NK-92 (cell line): ENCODE data around the gene GDI2.

ENCODE experiments used
- DNase-seq: peaks from one replicate; lab custom pipeline; 2025; ENCODE audit not compliant: unreplicated experiment; lab: John Stamatoyannopoulos, UW

Gene GDI2

DNA sequence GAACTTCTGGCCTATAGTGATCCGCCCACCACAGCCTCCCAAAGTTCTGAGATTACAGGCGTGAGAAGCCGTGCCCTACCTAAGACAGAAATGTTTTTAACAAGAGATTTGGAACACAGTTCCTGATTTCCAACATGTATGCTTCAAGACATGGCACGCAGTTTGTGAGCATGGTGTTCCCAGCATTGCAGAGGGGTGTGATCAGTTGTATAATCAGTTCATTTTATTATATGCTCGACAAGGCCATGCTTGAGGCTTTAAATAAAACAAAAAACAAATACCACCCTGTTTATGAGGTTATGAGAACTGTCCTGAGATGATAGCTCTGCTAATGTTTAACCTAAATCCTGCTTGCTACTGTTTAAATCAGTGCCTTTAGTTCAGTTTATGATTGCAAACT lies 68.4 kb downstream of the GDI2 start:
- no peak for DNase-seq

DNA sequence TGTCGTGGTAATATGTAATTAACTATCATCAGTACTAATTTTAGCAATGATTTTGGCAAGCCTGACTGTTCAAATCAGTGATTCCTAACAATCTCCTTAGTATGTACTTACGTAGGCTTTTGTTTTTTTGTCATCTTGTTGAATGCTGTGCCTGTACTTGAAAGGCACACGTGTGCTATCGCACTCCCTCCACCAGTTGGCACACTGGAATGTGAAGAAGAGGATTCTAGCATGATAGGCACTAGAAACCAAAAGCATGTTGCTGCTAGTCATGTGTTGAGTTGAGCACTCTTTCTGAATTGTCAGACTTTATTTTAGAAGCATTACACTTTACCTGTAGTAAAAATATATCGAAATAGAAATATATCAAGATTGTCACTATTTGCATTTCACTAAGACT lies 69.5 kb downstream of the GDI2 start:
- no peak for DNase-seq

DNA sequence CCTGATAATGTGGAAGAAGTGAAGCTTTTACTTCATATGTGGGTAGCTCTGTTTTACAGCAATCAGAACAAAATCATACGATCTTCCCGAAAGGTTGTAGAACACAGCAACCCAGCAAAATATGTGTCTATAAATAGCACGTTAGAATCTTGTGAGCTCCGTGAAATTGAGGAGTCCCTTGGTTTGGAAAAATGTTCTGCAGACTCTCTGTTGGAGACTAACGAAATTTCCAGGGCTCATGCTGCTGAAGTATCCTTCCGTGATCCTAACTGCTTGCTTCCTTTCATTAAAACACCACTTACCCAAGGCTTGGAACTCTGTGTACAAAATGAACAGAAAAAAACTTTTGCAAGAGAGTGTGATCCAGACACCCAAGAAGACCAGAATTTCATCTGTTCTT lies 71.1 kb downstream of the GDI2 start:
- no peak for DNase-seq

DNA sequence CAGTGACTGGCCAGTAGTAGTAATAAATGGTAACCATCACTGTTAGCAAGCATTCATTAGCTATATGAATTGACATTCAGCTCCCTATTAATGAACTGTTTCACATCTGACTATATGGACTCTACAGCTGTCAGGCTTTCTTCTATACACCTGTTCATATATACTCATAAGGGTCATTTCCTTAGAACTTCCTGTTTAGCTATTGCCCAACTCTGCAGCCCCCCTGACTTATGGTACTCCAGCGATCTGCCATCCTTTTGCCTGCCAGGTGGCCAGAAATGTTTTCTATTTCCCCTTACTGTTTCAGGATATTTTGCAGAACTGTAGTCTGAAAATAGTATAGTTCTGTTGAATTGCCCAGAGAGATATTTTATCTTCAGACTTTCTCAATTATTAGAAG lies 72.0 kb downstream of the GDI2 start:
- no peak for DNase-seq

DNA sequence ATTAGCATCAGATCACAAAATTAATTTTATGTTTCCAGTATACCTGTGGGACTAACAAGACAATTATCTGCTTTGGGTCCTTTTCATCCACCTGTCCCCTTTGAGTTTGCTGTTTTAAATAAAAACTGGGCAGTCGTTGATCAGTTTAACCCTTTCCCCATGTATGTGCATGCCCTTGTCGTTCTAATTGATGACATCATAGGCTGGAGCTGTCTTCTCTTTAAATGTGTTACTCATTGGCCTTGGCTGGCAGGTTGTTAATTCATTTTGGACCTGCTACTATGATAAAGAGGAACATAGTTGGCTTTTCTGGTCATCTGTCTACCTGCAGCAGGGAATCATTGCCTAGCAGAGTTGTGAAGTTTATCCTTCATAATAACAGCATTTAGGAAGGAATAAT lies 74.8 kb downstream of the GDI2 start:
- DNase-seq, result no peak

DNA sequence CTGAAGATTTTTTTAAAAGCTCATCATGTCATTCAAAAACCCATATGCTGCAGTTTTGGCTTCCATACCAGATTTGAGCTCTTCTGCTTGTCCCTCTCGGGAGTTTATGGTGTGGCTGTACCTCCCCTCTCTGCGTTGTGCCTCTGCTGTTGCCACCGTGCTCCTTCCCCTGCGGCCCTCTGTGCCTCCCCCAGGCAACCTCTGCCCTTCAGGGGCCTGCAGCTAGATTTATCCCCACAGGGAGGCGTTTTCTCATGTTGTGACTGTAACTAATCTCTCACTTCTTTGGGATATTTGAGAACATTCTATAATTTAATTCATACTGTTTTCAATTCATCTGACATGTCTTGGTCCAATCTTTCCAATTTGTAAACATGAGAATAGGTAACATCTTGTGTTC lies 75.9 kb downstream of the GDI2 start:
- no peak for DNase-seq

DNA sequence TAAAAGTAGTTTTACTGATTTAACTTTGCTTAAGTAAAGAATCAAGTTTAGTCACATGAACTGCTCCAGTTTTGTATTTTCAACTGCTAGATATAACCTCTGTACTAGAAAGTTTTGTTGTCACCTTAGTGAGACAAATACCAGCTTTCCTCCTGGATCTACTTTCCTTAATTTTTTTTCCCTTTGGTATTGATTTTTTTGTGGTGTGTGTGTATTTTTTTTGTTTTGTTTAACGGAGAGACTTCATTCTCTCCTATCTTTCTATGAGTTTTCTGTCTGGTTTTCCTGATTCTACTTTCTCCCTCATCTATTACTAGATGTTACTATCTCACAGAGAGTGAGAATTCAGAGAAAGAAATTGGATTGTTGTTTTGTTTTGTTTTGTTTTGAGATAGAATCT lies 76.6 kb downstream of the GDI2 start:
- DNase-seq, result no peak

DNA sequence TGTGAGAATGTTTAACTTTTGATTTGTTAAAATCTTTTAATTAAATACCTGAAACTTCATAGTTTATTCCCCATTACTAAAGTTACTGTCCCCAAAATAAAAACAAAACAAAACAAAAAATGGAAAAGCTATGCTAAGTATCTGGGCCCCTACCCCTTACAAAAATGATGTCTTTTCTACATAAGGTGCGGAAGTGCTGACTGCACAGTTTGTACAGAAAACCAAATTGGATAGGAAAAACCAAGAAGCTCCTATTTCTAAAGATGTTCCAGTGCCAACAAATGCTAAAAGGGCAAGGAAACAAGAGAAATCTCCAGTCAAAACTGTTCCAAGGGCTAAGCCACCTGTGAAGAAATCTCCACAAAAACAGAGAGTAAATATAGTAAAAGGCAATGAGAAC lies 78.1 kb downstream of the GDI2 start:
- DNase-seq, result no peak

DNA sequence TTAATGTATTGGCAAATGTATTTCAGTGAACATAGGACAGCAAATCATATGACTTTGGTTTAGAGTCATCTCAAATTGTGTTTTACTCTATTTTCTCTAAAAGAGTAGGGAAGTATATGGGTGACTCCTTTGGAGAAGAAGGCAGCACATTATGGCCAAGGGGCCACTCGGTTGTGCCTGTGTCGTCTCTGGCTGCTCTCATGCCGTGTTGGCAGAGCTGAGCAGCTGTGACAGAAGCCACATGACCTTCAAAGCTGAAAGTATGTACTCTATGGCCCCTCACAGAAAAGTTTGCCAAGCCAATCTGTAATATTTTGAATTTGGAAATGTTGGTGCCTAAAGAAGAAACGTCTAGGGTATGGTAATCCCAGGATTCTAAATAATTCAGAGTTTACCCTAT lies 81.1 kb downstream of the GDI2 start:
- DNase-seq, result no peak

DNA sequence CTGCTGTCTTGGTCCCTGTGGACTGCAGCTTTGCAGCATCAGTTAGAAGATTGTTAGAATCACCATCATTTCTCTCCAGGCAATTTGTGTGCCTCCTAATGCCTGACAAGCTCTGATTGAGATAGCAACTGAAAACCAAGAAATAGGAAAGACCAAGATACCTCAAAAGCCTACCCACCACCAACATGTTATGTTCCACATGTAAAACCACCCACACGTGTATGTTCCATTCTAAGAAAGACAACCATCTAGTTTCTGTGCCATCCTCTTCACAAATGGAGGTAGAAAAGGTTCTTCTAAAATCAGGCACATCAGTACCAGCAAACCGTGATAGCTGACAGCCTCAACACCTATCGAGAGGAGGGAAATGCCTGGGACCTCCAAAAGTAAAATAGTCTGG lies 81.7 kb downstream of the GDI2 start:
- no peak for DNase-seq

DNA sequence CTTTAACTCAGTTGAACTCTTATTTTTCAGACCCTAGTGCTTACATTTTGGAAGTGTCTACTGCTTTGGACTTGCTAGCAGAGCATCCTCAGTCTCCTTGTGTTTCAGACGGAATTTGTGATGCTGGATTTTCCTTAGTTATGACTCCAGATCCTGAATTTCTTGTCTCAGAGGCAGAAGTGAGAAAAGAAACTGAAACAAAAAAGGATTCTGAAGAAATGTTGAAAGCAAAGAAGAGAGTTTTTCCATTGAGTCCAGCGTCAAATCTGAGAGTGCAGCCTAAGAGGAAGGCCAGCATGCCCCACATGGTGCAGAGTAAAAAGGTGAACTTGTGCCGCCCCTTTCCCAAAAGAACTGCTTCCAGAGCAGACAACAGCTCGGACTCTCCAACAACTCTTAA lies 82.5 kb downstream of the GDI2 start:
- DNase-seq, result no peak

DNA sequence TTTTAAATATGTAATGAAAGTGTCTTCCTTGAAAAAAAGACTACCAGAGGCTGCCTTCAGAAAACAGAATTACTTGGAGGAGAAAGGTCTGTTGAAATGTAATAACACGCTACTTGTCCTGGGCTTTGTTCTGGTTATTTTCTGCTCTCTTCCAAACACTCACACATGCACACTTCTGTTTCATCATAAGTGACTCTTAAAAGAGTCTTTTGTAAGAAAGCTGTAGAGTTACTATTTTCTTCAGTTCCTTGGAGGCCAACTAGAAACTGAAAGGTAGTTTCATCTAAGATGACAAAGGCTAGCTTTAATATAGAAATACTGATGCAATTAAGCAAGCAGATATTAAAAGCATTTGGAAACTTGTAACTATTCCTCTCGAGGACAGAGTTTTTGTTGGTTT lies 89.5 kb downstream of the GDI2 start:
- no peak for DNase-seq

DNA sequence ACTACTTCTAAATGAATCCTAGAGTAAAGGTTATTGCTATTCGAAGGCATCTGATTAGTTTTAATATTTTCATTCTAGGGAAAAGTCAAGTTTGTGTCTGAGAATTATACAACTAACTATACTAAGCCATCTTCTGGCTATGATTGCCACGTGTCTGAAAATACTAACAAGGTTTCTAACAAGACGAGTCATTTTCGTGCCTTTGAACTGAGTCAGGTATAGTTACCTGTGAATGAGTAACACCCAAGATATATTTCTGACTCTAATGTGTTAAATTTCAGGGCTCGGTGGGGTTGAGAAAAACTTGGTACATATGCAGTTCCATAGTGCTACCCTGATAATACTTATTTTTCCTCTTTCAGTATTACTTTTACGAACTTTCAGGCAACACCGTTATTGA lies 93.1 kb downstream of the GDI2 start:
- DNase-seq, result no peak

DNA sequence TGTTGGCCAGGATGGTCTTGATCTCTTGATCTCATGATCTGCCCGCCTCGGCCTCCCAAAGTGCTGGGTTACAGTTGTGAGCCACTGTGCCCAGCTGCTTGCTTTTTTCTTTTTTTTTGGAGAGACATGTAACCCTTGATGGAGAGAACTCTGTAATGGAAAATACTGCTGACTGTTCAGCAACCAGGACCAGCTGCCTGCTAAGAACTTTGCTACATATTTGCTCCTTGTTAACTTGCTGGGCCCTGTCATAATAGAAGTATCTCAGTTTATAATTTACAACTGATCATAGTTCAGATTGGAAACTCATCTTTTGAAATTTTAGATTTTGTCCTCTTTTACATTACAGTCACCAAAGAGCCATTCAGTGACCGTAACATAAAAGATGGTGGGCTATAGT lies 93.7 kb downstream of the GDI2 start:
- DNase-seq, result no peak
